Immature natural killer cell (primary cell): ENCODE results near the gene JARID2. TPM values are rescaled to one million over a fixed set of nuclear protein-coding genes. Genes with fewer than 3 reads are reported as not detected.

ENCODE experiments used
- DNase-seq, 3 donors: peaks; one replicate each; pipeline ENCODE4 v3.0.0; 2022; ENCODE audit warnings: mixed read lengths in 1 of 3
- H3K27ac Mint-ChIP-seq, 6 donors: one replicate each; pipeline ENCODE4 v1.8.0; 2020; ENCODE audit warnings: mixed read lengths in 6 of 6, mild to moderate bottlenecking in 5 of 6, inconsistent platforms in 4 of 6, moderate library complexity in 3 of 6
- H3K27me3 Mint-ChIP-seq, 3 donors: one replicate each; pipeline ENCODE4 v1.8.0; 2020 to 2021; ENCODE audit warnings: low read depth in 3 of 3, mild to moderate bottlenecking in 3 of 3, mixed read lengths in 3 of 3, moderate library complexity in 3 of 3, inconsistent platforms in 1 of 3
- H3K36me3 Mint-ChIP-seq, 3 donors: one replicate each; pipeline ENCODE4 v1.8.0; 2020; ENCODE audit warnings: mixed read lengths in 3 of 3, inconsistent platforms in 2 of 3, mild to moderate bottlenecking in 2 of 3
- H3K4me1 Mint-ChIP-seq, 2 donors: one replicate each; pipeline ENCODE4 v1.8.0; 2020; ENCODE audit warnings: inconsistent platforms in 2 of 2, mild to moderate bottlenecking in 2 of 2, mixed read lengths in 2 of 2, moderate library complexity in 1 of 2
- H3K4me3 Mint-ChIP-seq, 5 donors: one replicate each; pipeline ENCODE4 v1.8.0; 2020; ENCODE audit warnings: mild to moderate bottlenecking in 5 of 5, mixed read lengths in 5 of 5, inconsistent platforms in 3 of 5, moderate library complexity in 3 of 5
- H3K9me3 Mint-ChIP-seq, 6 donors: one replicate each; pipeline ENCODE4 v1.8.0; 2020; ENCODE audit warnings: mild to moderate bottlenecking in 6 of 6, mixed read lengths in 6 of 6, inconsistent platforms in 4 of 6, moderate library complexity in 3 of 6
- polyA plus RNA-seq, 3 donors: library from polyadenylated mRNA; unstranded; fragments of 300-500 nt; fragmentation: Illumina TruSeq; gene quantifications; one replicate each; pipeline ENCODE4 v1.2.3, GENCODE V29; 2021

JARID2 gene
- polyA plus RNA-seq, 3 donors from 2014 or later: 4.3 to 26.1 (median 7.8) TPM

GRCh38 chr6:15252195-15252594 lies 6.3 kb downstream of the JARID2 start:
- H3K36me3 Mint-ChIP-seq: no peaks in the 10 kb centered on the region
- peak overlapping the region in 4 of 5 donors; percentile 44 to 77 (median 57) for H3K4me3 Mint-ChIP-seq
- H3K27ac Mint-ChIP-seq: peak overlapping the region; percentile 85 to 100 (median 99)
- no peak for DNase-seq
- no peaks in the 10 kb centered on the region for H3K9me3 Mint-ChIP-seq
- peaks cover 13 to 18% (median 17%) of the 10 kb centered on the region in 3 donors for H3K27me3 Mint-ChIP-seq
- peaks cover 85 to 91% of the 10 kb centered on the region in 2 donors for H3K4me1 Mint-ChIP-seq

- Mint-ChIP-seq H3K9me3 (no peaks in the 10 kb centered on the region), H3K36me3 (no peaks in the 10 kb centered on the region), H3K4me1 (peaks cover 91 to 97% of the 10 kb centered on the region in 2 donors), H3K4me3 (peak overlapping the region; percentile 24 to 77 (median 67)), H3K27me3 (peaks cover 10 to 11% (median 11%) of the 10 kb centered on the region in 3 donors), H3K27ac (peak overlapping the region; percentile 41 to 100 (median 91))
- DNase-seq: no peak
Observed at GRCh38 chr6:15253203-15254022, 7.5 kb downstream of the JARID2 start.

- H3K27ac Mint-ChIP-seq: peak overlapping the region; percentile 41 to 100 (median 91)
- DNase-seq: no peak
- H3K27me3 Mint-ChIP-seq: peaks cover under 1 to 2% (median 2%) of the 10 kb centered on the region in 3 donors
- H3K4me3 Mint-ChIP-seq: peak overlapping the region in 4 of 5 donors; percentile 7 to 68 (median 48)
- peaks cover 96 to 100% of the 10 kb centered on the region in 2 donors for H3K4me1 Mint-ChIP-seq
- H3K36me3 Mint-ChIP-seq: no peaks in the 10 kb centered on the region
- H3K9me3 Mint-ChIP-seq: no peaks in the 10 kb centered on the region
Observed at GRCh38 chr6:15254070-15254975, 8.5 kb downstream of the JARID2 start.

- Mint-ChIP-seq H3K4me3 (peak overlapping the region in 2 of 5 donors; percentile 30 to 37), H3K36me3 (no peaks in the 10 kb centered on the region), H3K9me3 (no peaks in the 10 kb centered on the region), H3K27me3 (no peaks in the 10 kb centered on the region), H3K4me1 (peaks cover 96 to 100% of the 10 kb centered on the region in 2 donors), H3K27ac (peak overlapping the region; percentile 62 to 83 (median 76))
- no peak for DNase-seq
Observed at GRCh38 chr6:15255481-15255880, 9.6 kb downstream of the JARID2 start.

GRCh38 chr6:15255909-15256395 lies 10.1 kb downstream of the JARID2 start:
- H3K9me3 Mint-ChIP-seq: no peaks in the 10 kb centered on the region
- no peaks in the 10 kb centered on the region for H3K36me3 Mint-ChIP-seq
- H3K4me3 Mint-ChIP-seq: no peak overlapping the region
- H3K27ac Mint-ChIP-seq: peak overlapping the region; percentile 62 to 83 (median 76)
- no peaks in the 10 kb centered on the region for H3K27me3 Mint-ChIP-seq
- DNase-seq: no peak
- peaks cover 96 to 100% of the 10 kb centered on the region in 2 donors for H3K4me1 Mint-ChIP-seq

- H3K27ac Mint-ChIP-seq: peak overlapping the region; percentile 36 to 79 (median 60)
- peaks cover 94 to 100% of the 10 kb centered on the region in 2 donors for H3K4me1 Mint-ChIP-seq
- H3K27me3 Mint-ChIP-seq: no peaks in the 10 kb centered on the region
- no peaks in the 10 kb centered on the region for H3K9me3 Mint-ChIP-seq
- no peaks in the 10 kb centered on the region for H3K36me3 Mint-ChIP-seq
- DNase-seq: no peak
- H3K4me3 Mint-ChIP-seq: peak overlapping the region in 2 of 5 donors; percentile 10 to 20
Observed at GRCh38 chr6:15256538-15257271, 10.8 kb downstream of the JARID2 start.

GRCh38 chr6:15257357-15258132 lies 11.7 kb downstream of the JARID2 start:
- DNase-seq: no peak
- Mint-ChIP-seq H3K4me3 (peak overlapping the region; percentile 34 to 74 (median 59)), H3K27ac (peak overlapping the region; percentile 62 to 91 (median 80)), H3K9me3 (no peaks in the 10 kb centered on the region), H3K4me1 (peaks cover 92 to 100% of the 10 kb centered on the region in 2 donors), H3K27me3 (peaks cover 0 to under 1% (median 0%) of the 10 kb centered on the region in 3 donors), H3K36me3 (no peaks in the 10 kb centered on the region)

GRCh38 chr6:15259766-15260098 lies 13.9 kb downstream of the JARID2 start:
- H3K27me3 Mint-ChIP-seq: peaks cover 0 to 4% (median 0%) of the 10 kb centered on the region in 3 donors
- peak overlapping the region; percentile 71 to 91 (median 81) for H3K27ac Mint-ChIP-seq
- H3K4me3 Mint-ChIP-seq: peak overlapping the region in 2 of 5 donors; percentile 4 to 58
- no peak for DNase-seq
- no peaks in the 10 kb centered on the region for H3K36me3 Mint-ChIP-seq
- H3K9me3 Mint-ChIP-seq: no peaks in the 10 kb centered on the region
- peaks cover 92 to 99% of the 10 kb centered on the region in 2 donors for H3K4me1 Mint-ChIP-seq

- no peaks in the 10 kb centered on the region for H3K36me3 Mint-ChIP-seq
- H3K4me3 Mint-ChIP-seq: peak overlapping the region in 2 of 5 donors; percentile 4 to 58
- H3K9me3 Mint-ChIP-seq: no peaks in the 10 kb centered on the region
- peaks cover 94 to 99% of the 10 kb centered on the region in 2 donors for H3K4me1 Mint-ChIP-seq
- H3K27ac Mint-ChIP-seq: peak overlapping the region; percentile 71 to 91 (median 81)
- peaks cover 0 to 4% (median 0%) of the 10 kb centered on the region in 3 donors for H3K27me3 Mint-ChIP-seq
- DNase-seq: no peak
Observed at GRCh38 chr6:15260099-15260821, 14.4 kb downstream of the JARID2 start.

GRCh38 chr6:15263780-15264374 lies 18.0 kb downstream of the JARID2 start:
- DNase-seq: no peak
- H3K4me1 Mint-ChIP-seq: peaks cover 94 to 99% of the 10 kb centered on the region in 2 donors
- H3K27me3 Mint-ChIP-seq: peaks cover 0 to 4% (median 2%) of the 10 kb centered on the region in 3 donors
- peak overlapping the region in 5 of 6 donors; percentile 0 to 90 (median 41) for H3K27ac Mint-ChIP-seq
- H3K4me3 Mint-ChIP-seq: peak overlapping the region in 4 of 5 donors; percentile 12 to 46 (median 40)
- no peaks in the 10 kb centered on the region for H3K9me3 Mint-ChIP-seq
- H3K36me3 Mint-ChIP-seq: no peaks in the 10 kb centered on the region

GRCh38 chr6:15264412-15264811 lies 18.5 kb downstream of the JARID2 start:
- Mint-ChIP-seq H3K27ac (peak overlapping the region; percentile 0 to 90 (median 30)), H3K36me3 (no peaks in the 10 kb centered on the region), H3K27me3 (peaks cover 2 to 4% (median 2%) of the 10 kb centered on the region in 3 donors), H3K9me3 (no peaks in the 10 kb centered on the region), H3K4me1 (peaks cover 93 to 99% of the 10 kb centered on the region in 2 donors), H3K4me3 (peak overlapping the region in 4 of 5 donors; percentile 29 to 62 (median 34))
- no peak for DNase-seq
